Sigmoid colon (tissue), 4 donors: ENCODE data around the gene P3H2.

Experiments
- EP300 ChIP-seq, 4 donors: sonication (generic); formaldehyde crosslinking; IDR thresholded peaks; one replicate each; pipeline ENCODE4 v1.6.1; 2017; ENCODE audit warnings: antibody characterized with exemption in 4 of 4
- POLR2A ChIP-seq, 2 donors: fragments of 450-650 bp; IDR thresholded peaks; one replicate each; pipeline ENCODE4 v1.6.1; 2016; ENCODE audit warnings: antibody characterized with exemption in 2 of 2, mild to moderate bottlenecking in 2 of 2, moderate library complexity in 2 of 2
- POLR2AphosphoS5 ChIP-seq, 4 donors: sonication (generic); formaldehyde crosslinking; IDR thresholded peaks; one replicate each; pipeline ENCODE4 v1.6.1; 2017; ENCODE audit warnings: antibody characterized with exemption in 4 of 4

- TF ChIP-seq POLR2A (IDR thresholded peaks at IDR 0.05) (no peak), POLR2AphosphoS5 (IDR thresholded peaks at IDR 0.05) (no peak), EP300 (IDR thresholded peaks at IDR 0.05) (no peak)
Observed at GRCh38 chr3:189909139-189909538, 211.6 kb downstream of the P3H2 start.
